H9 (cell line): ENCODE results near the gene CPNE7. TPM values are rescaled to one million over a fixed set of nuclear protein-coding genes. Genes with fewer than 3 reads are reported as not detected.
A peak's percentile ranks its signal among the peaks of the same experiment; 100 is the strongest.

Experiments used
- DNase-seq: peaks from one replicate; pipeline ENCODE4 v3.0.0-alpha.2; 2017
- H2AFZ ChIP-seq: one replicate; pipeline ENCODE4 v1.6.1; 2013; ENCODE audit warnings: mild to moderate bottlenecking, low read length, control low read depth, moderate library complexity
- H2AK5ac ChIP-seq: 2 replicates; pipeline ENCODE4 v1.6.1; 2013; ENCODE audit warnings: low read length, control low read depth, mixed read lengths; ENCODE audit not compliant: insufficient read length
- H2BK120ac ChIP-seq: one replicate; pipeline ENCODE4 v1.6.1; 2013; ENCODE audit warnings: low read depth, mild to moderate bottlenecking, low read length, control low read depth, inconsistent platforms; ENCODE audit not compliant: poor library complexity, severe bottlenecking
- H2BK12ac ChIP-seq: 2 replicates; pipeline ENCODE4 v1.6.1; 2013; ENCODE audit warnings: low read length, control low read depth, mixed read lengths, low read depth; ENCODE audit not compliant: insufficient read length
- H2BK15ac ChIP-seq: 2 replicates; pipeline ENCODE4 v1.6.1; 2013; ENCODE audit warnings: low read depth, low read length, control low read depth
- H2BK20ac ChIP-seq: one replicate; pipeline ENCODE4 v1.6.1; 2013; ENCODE audit warnings: low read depth, mild to moderate bottlenecking, low read length, control low read depth, inconsistent platforms; ENCODE audit not compliant: poor library complexity, severe bottlenecking
- H2BK5ac ChIP-seq: 2 replicates; pipeline ENCODE4 v1.6.1; 2013; ENCODE audit warnings: low read length, control low read depth, mixed read lengths; ENCODE audit not compliant: insufficient read length
- H3K14ac ChIP-seq: 2 replicates; pipeline ENCODE4 v1.6.1; 2013; ENCODE audit warnings: low read length, control low read depth; ENCODE audit not compliant: insufficient read depth
- H3K18ac ChIP-seq: 2 replicates; pipeline ENCODE4 v1.6.1; 2013; ENCODE audit warnings: low read depth, mild to moderate bottlenecking, mixed read lengths, low read length, control low read depth; ENCODE audit not compliant: insufficient read length
- H3K23ac ChIP-seq: 2 replicates; pipeline ENCODE4 v1.6.1; 2013; ENCODE audit warnings: low read length, control low read depth, mixed read lengths, low read depth; ENCODE audit not compliant: insufficient read length
- H3K23me2 ChIP-seq: 2 replicates; pipeline ENCODE4 v1.6.1; 2013; ENCODE audit warnings: low read depth, mild to moderate bottlenecking, mixed read lengths, low read length, control low read depth; ENCODE audit not compliant: insufficient read length, poor library complexity, severe bottlenecking
- H3K27ac ChIP-seq: 2 replicates; pipeline ENCODE4 v1.5.1; 2013; ENCODE audit warnings: low read length, control low read depth, mixed read lengths, low read depth; ENCODE audit not compliant: insufficient read length
- H3K27me3 ChIP-seq: 2 replicates; pipeline ENCODE4 v1.6.1; 2013; ENCODE audit warnings: low read length, control low read depth, inconsistent platforms; ENCODE audit not compliant: insufficient read depth
- H3K4ac ChIP-seq: 2 replicates; pipeline ENCODE4 v1.6.1; 2013; ENCODE audit warnings: low read depth, mild to moderate bottlenecking, control low read depth, inconsistent platforms, low read length, moderate library complexity
- H3K4me1 ChIP-seq: 2 replicates; pipeline ENCODE4 v1.6.1; 2013; ENCODE audit warnings: low read length, control low read depth, inconsistent platforms; ENCODE audit not compliant: insufficient read depth
- H3K4me2 ChIP-seq: 2 replicates; pipeline ENCODE4 v1.6.1; 2013; ENCODE audit warnings: low read length, control low read depth, mixed read lengths; ENCODE audit not compliant: insufficient read length, insufficient read depth
- H3K56ac ChIP-seq: 2 replicates; pipeline ENCODE4 v1.6.1; 2013; ENCODE audit warnings: low read depth, mild to moderate bottlenecking, mixed read lengths, low read length, control low read depth; ENCODE audit not compliant: insufficient read length
- H3K79me1 ChIP-seq: 2 replicates; pipeline ENCODE4 v1.6.1; 2013; ENCODE audit warnings: low read depth, mild to moderate bottlenecking, moderate library complexity, low read length, control low read depth, inconsistent platforms; ENCODE audit not compliant: insufficient read depth, poor library complexity, severe bottlenecking
- H3K79me2 ChIP-seq: 2 replicates; pipeline ENCODE4 v1.6.1; 2013; ENCODE audit warnings: low read length, control low read depth, inconsistent platforms; ENCODE audit not compliant: insufficient read depth
- H3K9ac ChIP-seq: 2 replicates; pipeline ENCODE4 v1.6.1; 2013; ENCODE audit warnings: low read length, control low read depth, mixed read lengths; ENCODE audit not compliant: insufficient read length; ENCODE audit errors: extremely low read depth
- H3K9me3 ChIP-seq: one replicate; pipeline ENCODE4 v1.6.1; 2013; ENCODE audit warnings: low read depth, low read length, inconsistent platforms; ENCODE audit not compliant: control insufficient read depth
- H3T11ph ChIP-seq: one replicate; pipeline ENCODE4 v1.6.1; 2013; ENCODE audit warnings: mild to moderate bottlenecking, low read length, control low read depth, inconsistent platforms
- H4K20me1 ChIP-seq: one replicate; pipeline ENCODE4 v1.6.1; 2013; ENCODE audit not compliant: control insufficient read depth, insufficient read length, insufficient read depth
- H4K5ac ChIP-seq: 2 replicates; pipeline ENCODE4 v1.6.1; 2013; ENCODE audit warnings: low read depth, mild to moderate bottlenecking, mixed read lengths, low read length, control low read depth; ENCODE audit not compliant: insufficient read length
- H4K8ac ChIP-seq: replicated peaks from 2 replicates; pipeline ENCODE4 v1.6.1; 2013; ENCODE audit warnings: low read length, control low read depth, mixed read lengths, low read depth; ENCODE audit not compliant: insufficient read length
- H4K91ac ChIP-seq: 2 replicates; pipeline ENCODE4 v1.6.1; 2013; ENCODE audit warnings: low read depth, mild to moderate bottlenecking, moderate library complexity, mixed read lengths, low read length, control low read depth; ENCODE audit not compliant: insufficient read length
- H3K27ac Mint-ChIP-seq, 3 experiments: 2 replicates in 2 of 3; 3 replicates in 1 of 3; pipeline ENCODE4 v1.8.0; 2020 to 2021; ENCODE audit warnings: mixed read lengths in 3 of 3, mild to moderate bottlenecking in 1 of 3, moderate library complexity in 1 of 3
- H3K27me3 Mint-ChIP-seq: 2 replicates; pipeline ENCODE4 v1.8.0; 2021; ENCODE audit warnings: low read depth, mild to moderate bottlenecking, moderate library complexity, mixed read lengths
- H3K36me3 Mint-ChIP-seq, 3 experiments: 2 replicates in 2 of 3; 3 replicates in 1 of 3; pipeline ENCODE4 v1.8.0; 2020 to 2021; ENCODE audit warnings: low read depth in 3 of 3, mixed read lengths in 3 of 3; ENCODE audit not compliant: insufficient read depth in 1 of 3
- H3K4me1 Mint-ChIP-seq, 2 experiments: 2 replicates each; pipeline ENCODE4 v1.8.0; 2020; ENCODE audit warnings: mixed read lengths in 2 of 2
- H3K4me3 Mint-ChIP-seq, 2 experiments: 2 replicates in 1 of 2; 3 replicates in 1 of 2; pipeline ENCODE4 v1.8.0; 2020 to 2021; ENCODE audit warnings: mild to moderate bottlenecking in 2 of 2, mixed read lengths in 2 of 2, moderate library complexity in 1 of 2
- H3K9me3 Mint-ChIP-seq, 2 experiments: 2 replicates in 1 of 2; 3 replicates in 1 of 2; pipeline ENCODE4 v1.8.0; 2020; ENCODE audit warnings: mild to moderate bottlenecking in 2 of 2, mixed read lengths in 2 of 2, moderate library complexity in 1 of 2
- WGBS: extraction: QIAGEN DNeasy Blood & Tissue Kit; methylation state at CpG from one replicate; pipeline ENCODE4 v1.1.7; 2013; ENCODE audit warnings: missing lambda C conversion rate, low lambda C conversion rate, mixed read lengths; ENCODE audit not compliant: insufficient read length; ENCODE audit errors: extremely low coverage; 5-methylcytosine and 5-hydroxymethylcytosine counted together
- total RNA-seq: library from RNA; stranded (reverse); gene quantifications from 2 replicates; pipeline ENCODE4 v1.2.1, GENCODE V29; 2021
- TF ChIP-seq, protein P1 (sequence below): fragments of 200-600 bp; sonication (generic); conservative IDR thresholded peaks from 3 replicates; pipeline ENCODE4 v1.8.0; 2021; ENCODE audit warnings: antibody characterized with exemption, mild to moderate bottlenecking

Gene CPNE7
- total RNA-seq, 1 experiment from 2014 or later, result 23.4 TPM

DNA sequence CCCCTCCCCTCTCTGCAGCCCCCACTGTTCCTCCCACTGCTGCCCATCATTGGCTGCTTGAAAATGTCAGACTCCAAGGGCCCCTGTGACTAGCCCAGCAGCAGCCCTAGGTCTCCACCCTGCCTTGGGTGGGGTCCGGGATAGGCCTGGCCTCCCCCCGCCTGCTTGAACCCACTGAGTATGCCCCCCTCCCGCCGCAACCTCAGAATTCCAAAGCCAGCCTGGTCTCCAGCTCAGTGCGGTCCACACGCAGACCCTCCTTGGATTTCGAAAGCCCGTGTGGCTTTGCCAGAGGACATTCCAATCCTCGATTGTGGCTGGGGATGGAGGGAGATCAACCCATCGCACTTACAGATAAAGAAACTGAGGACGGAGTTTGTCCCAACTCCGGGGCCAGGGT lies 44.3 kb downstream of the CPNE7 start:
- no peak overlapping the region for H3K9ac ChIP-seq
- peaks cover 2% of the 10 kb centered on the region; the same call in 1 of the 2 replicates for H3K27me3 ChIP-seq
- H3K27ac ChIP-seq, result no peak overlapping the region
- no peak overlapping the region for H2AK5ac ChIP-seq
- H4K91ac ChIP-seq, result no peak overlapping the region
- H3K79me1 ChIP-seq, result no peaks in the 10 kb centered on the region
- Mint-ChIP-seq H3K4me1 (peaks cover 3 to 47% of the 10 kb centered on the region in 2 experiments), H3K9me3 (peaks cover 0 to 2% of the 10 kb centered on the region in 2 experiments; a peak in 2 of 5 replicates), H3K27me3 (peaks cover 26% of the 10 kb centered on the region), H3K36me3 (peaks cover 0 to 3% (median 3%) of the 10 kb centered on the region in 3 experiments; a peak in 2 of 7 replicates), H3K27ac (peak overlapping the region in 1 of 3 experiments; percentile 52; a peak in 1 of 7 replicates), H3K4me3 (no peak overlapping the region; a peak in 1 of 5 replicates)
- TF ChIP-seq, protein P1, sequence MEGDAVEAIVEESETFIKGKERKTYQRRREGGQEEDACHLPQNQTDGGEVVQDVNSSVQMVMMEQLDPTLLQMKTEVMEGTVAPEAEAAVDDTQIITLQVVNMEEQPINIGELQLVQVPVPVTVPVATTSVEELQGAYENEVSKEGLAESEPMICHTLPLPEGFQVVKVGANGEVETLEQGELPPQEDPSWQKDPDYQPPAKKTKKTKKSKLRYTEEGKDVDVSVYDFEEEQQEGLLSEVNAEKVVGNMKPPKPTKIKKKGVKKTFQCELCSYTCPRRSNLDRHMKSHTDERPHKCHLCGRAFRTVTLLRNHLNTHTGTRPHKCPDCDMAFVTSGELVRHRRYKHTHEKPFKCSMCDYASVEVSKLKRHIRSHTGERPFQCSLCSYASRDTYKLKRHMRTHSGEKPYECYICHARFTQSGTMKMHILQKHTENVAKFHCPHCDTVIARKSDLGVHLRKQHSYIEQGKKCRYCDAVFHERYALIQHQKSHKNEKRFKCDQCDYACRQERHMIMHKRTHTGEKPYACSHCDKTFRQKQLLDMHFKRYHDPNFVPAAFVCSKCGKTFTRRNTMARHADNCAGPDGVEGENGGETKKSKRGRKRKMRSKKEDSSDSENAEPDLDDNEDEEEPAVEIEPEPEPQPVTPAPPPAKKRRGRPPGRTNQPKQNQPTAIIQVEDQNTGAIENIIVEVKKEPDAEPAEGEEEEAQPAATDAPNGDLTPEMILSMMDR, result no peak
- H2BK20ac ChIP-seq, result no peak overlapping the region
- H3K23ac ChIP-seq, result no peak overlapping the region
- H3T11ph ChIP-seq, result no peak overlapping the region
- no peak overlapping the region for H3K4me2 ChIP-seq
- no peaks in the 10 kb centered on the region; the same call in 1 of the 2 replicates for H3K4me1 ChIP-seq
- H4K20me1 ChIP-seq, result no peaks in the 10 kb centered on the region
- H3K14ac ChIP-seq, result no peak overlapping the region
- no peak overlapping the region for H3K56ac ChIP-seq
- WGBS, result no CpG with 5 or more reads among the region's 12 CpGs
- no peak overlapping the region for H3K4ac ChIP-seq
- no peak overlapping the region for H2BK120ac ChIP-seq
- no peak overlapping the region for H4K5ac ChIP-seq
- H2BK5ac ChIP-seq, result no peak overlapping the region
- no peak for DNase-seq
- no peaks in the 10 kb centered on the region for H3K79me2 ChIP-seq
- no peaks in the 10 kb centered on the region for H3K9me3 ChIP-seq
- no peak overlapping the region for H2BK15ac ChIP-seq
- H2BK12ac ChIP-seq, result no peak overlapping the region
- no peak overlapping the region for H3K18ac ChIP-seq
- H4K8ac ChIP-seq, result no peak overlapping the region
- H2AFZ ChIP-seq, result no peak overlapping the region
- H3K23me2 ChIP-seq, result no peaks in the 10 kb centered on the region
